ENCODE measurements around the gene KLHL11.
A peak's percentile ranks its signal among the peaks of the same experiment; 100 is the strongest.

The KLHL11 gene

DNA sequence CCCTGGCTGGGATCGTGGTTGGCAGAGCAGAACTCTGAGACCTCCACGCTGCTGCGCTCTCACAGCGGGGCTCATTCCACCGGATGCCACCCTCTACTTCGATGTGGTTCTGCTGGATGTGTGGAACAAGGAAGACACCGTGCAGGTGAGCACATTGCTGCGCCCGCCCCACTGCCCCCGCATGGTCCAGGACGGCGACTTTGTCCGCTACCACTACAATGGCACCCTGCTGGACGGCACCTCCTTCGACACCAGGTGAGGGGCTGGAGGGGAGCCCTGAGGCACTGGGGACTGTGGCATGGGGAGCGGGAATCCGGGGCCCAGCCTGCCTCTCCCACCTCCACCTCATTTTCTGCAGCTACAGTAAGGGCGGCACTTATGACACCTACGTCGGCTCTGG, 47.2 kb downstream of the KLHL11 start:
- TF ChIP-seq, protein P1, sequence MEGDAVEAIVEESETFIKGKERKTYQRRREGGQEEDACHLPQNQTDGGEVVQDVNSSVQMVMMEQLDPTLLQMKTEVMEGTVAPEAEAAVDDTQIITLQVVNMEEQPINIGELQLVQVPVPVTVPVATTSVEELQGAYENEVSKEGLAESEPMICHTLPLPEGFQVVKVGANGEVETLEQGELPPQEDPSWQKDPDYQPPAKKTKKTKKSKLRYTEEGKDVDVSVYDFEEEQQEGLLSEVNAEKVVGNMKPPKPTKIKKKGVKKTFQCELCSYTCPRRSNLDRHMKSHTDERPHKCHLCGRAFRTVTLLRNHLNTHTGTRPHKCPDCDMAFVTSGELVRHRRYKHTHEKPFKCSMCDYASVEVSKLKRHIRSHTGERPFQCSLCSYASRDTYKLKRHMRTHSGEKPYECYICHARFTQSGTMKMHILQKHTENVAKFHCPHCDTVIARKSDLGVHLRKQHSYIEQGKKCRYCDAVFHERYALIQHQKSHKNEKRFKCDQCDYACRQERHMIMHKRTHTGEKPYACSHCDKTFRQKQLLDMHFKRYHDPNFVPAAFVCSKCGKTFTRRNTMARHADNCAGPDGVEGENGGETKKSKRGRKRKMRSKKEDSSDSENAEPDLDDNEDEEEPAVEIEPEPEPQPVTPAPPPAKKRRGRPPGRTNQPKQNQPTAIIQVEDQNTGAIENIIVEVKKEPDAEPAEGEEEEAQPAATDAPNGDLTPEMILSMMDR (IDR thresholded peaks at IDR 0.05; ENCODE audit: extremely low read depth, insufficient read depth, missing control alignments): no peak
- no peak for DNase-seq (ENCODE audit: low spot score)
- in situ Hi-C loops (cut with MboI; ENCODE audit: low pct_unique_long_range_greater_than_20kb, low sequenced_read_pairs, unreplicated experiment): no loop called here

DNA sequence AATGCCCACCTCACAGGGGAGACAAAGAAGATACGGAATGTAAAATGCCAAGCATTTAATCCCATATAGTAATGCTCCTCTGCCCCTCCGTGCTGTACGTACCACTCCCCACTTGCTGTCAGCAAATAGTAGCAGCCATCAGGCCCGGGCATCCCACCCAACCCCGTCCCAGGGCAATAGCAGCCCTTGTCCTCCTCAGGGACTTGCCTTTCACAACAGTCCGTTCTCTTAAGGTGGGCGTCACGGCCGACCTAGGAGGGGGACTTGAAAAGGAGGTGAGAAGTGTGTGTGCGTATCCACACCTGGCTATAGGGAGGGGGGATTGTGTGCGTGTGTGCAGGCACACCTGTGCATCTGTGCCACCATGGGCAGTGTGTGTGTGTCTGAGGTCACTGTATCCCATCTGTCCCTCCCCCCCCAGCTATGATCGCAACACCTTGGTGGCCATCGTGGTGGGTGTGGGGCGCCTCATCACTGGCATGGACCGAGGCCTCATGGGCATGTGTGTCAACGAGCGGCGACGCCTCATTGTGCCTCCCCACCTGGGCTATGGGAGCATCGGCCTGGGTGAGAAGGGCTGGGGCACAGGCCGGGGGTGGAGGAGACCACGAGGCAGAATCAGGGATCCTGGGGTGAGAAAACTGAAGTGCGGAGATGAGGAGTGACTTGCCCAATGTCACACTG, 48.4 kb downstream of the KLHL11 start:
- in situ Hi-C loops (cut with MboI; ENCODE audit: low pct_unique_long_range_greater_than_20kb, low sequenced_read_pairs, unreplicated experiment): no loop called here
- TF ChIP-seq, protein P1 (IDR thresholded peaks at IDR 0.05; ENCODE audit: extremely low read depth, insufficient read depth, missing control alignments): no peak
- no peak for DNase-seq (ENCODE audit: low spot score)

GRCh38 chr17:41814195-41814594, 51.0 kb downstream of the KLHL11 start:
- in situ Hi-C loops (cut with MboI; ENCODE audit: low pct_unique_long_range_greater_than_20kb, low sequenced_read_pairs, unreplicated experiment): no loop called here
- DNase-seq (ENCODE audit: low spot score): no peak

GRCh38 chr17:41813699-41814124, 51.5 kb downstream of the KLHL11 start:
- no peak for DNase-seq (ENCODE audit: low spot score)
- in situ Hi-C loops (cut with MboI; ENCODE audit: low pct_unique_long_range_greater_than_20kb, low sequenced_read_pairs, unreplicated experiment): no loop called here
- TF ChIP-seq, protein P1 (IDR thresholded peaks at IDR 0.05; ENCODE audit: extremely low read depth, insufficient read depth, missing control alignments): no peak

More at GRCh38 chr17:41814195-41814594, 51.0 kb downstream of the KLHL11 start:
- TF ChIP-seq, protein P1 (IDR thresholded peaks at IDR 0.05; ENCODE audit: extremely low read depth, insufficient read depth, missing control alignments): no peak

DNA sequence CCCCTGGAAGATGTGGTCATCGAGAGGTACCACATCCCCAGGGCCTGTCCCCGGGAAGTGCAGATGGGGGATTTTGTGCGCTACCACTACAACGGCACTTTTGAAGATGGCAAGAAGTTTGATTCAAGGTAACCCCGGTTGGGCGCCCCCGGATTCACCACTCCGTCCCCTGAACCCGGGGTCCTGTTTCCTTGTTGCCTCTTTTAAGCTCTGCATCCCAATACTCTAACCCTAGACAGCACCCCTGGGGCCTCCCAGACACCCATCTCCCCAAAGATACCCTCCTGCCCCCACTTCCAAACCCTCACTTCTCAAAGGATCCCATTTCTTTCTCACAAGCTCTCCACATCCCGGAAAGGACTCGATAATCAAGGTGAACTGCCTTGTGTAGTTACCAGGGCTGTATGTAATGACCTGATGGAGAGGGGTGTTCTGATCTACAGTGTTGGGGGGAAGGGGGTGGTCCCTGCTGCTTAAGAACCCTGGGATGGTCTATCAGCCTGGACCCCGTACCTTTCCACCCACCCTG, 52.0 kb downstream of the KLHL11 start:
- in situ Hi-C loops (cut with MboI; ENCODE audit: low pct_unique_long_range_greater_than_20kb, low sequenced_read_pairs, unreplicated experiment): no loop called here
- TF ChIP-seq, protein P1 (IDR thresholded peaks at IDR 0.05; ENCODE audit: extremely low read depth, insufficient read depth, missing control alignments): no peak
- DNase-seq (ENCODE audit: low spot score): no peak

DNA sequence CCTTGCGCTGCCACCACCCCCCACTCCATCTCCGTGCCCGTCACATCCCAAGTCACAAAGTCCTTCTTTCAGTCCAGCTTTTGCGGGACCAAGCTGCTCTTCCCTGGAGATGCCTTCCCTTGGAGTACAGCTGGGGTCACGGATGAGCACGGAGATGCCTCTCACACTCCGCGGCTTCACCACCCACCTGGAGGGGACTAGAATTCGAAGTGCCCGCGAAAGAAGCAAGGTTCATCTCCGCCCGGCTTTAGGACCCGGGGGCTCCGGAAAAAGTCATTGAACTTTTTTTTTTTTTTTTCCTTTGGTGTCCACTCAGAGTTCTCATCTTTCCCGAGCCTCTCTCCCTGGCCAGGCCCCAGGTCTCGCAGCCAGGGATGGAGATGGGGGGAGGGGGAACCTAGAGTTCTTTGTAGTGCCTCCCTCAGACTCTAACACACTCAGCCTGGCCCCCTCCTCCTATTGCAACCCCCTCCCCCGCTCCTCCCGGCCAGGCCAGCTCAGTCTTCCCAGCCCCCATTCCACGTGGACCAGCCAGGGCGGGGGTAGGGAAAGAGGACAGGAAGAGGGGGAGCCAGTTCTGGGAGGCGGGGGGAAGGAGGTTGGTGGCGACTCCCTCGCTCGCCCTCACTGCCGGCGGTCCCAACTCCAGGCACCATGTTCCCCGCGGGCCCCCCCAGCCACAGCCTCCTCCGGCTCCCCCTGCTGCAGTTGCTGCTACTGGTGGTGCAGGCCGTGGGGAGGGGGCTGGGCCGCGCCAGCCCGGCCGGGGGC, 52.7 kb downstream of the KLHL11 start, which contains the start of gene FKBP10:
TSS of gene FKBP10 (plus strand) at position 624 of the 771 bp plus-strand sequence. CDS start at position 655, 31 bp downstream.
- TF ChIP-seq, protein P1 (IDR thresholded peaks at IDR 0.05; ENCODE audit: extremely low read depth, insufficient read depth, missing control alignments): no peak
- in situ Hi-C loops (cut with MboI; ENCODE audit: low pct_unique_long_range_greater_than_20kb, low sequenced_read_pairs, unreplicated experiment): no loop called here
- peak; percentile 77 for DNase-seq (ENCODE audit: low spot score)
